GM12891 (cell line): Measurements from ENCODE around the gene OSBP.

ENCODE experiments used
- POLR2A ChIP-seq: IDR thresholded peaks from 2 replicates; pipeline ENCODE4 v1.6.1; 2011; ENCODE audit warnings: low read depth, low read length, control low read depth
- POLR2AphosphoS5 ChIP-seq: IDR thresholded peaks from 2 replicates; pipeline ENCODE4 v1.6.1; 2011; ENCODE audit warnings: low read depth, low read length, control low read depth

GRCh38 chr11:59548309-59548656 lies 67.3 kb downstream of the OSBP start:
- TF ChIP-seq POLR2AphosphoS5, result no peak
- no peak for TF ChIP-seq POLR2A
